Transverse colon (tissue), 4 donors: ENCODE measurements around the gene SMG5. TPM values are rescaled to one million over a fixed set of nuclear protein-coding genes. Genes with fewer than 3 reads are reported as not detected.
"Not testable (repeated sequence)": the region's sequence is repeated elsewhere in the genome, so short reads cannot be mapped to it uniquely, and the experiment has no call there.

Experiments
- DNase-seq: peaks from one replicate; pipeline ENCODE4 v3.0.0-alpha.2; 2019
- H3K27ac ChIP-seq, 4 donors: fragments of 200-600 bp; sonication (generic); 2 replicates each; pipeline ENCODE4 v1.5.1; 2016 to 2018; ENCODE audit warnings: inconsistent platforms in 4 of 4
- H3K27me3 ChIP-seq: fragments of 200-600 bp; sonication (generic); 2 replicates; pipeline ENCODE4 v1.5.1; 2017; ENCODE audit warnings: inconsistent platforms
- H3K36me3 ChIP-seq, 4 donors: fragments of 200-600 bp; sonication (generic); 2 replicates each; pipeline ENCODE4 v1.5.1; 2017 to 2019; ENCODE audit warnings: inconsistent platforms in 4 of 4
- H3K4me1 ChIP-seq, 4 donors: fragments of 200-600 bp; sonication (generic); 2 replicates each; pipeline ENCODE4 v1.5.1; 2017 to 2020; ENCODE audit warnings: inconsistent platforms in 4 of 4
- H3K4me3 ChIP-seq, 4 donors: fragments of 200-600 bp; sonication (generic); 1 replicate in 1 of 4; 2 replicates in 3 of 4; pipeline versions ENCODE4 v1.5.1 to v1.6.1; 2017 to 2019; ENCODE audit warnings: inconsistent platforms in 4 of 4
- H3K9me3 ChIP-seq, 2 donors: fragments of 200-600 bp; sonication (generic); 2 replicates each; pipeline ENCODE4 v1.5.1; 2017 to 2019; ENCODE audit warnings: inconsistent platforms in 2 of 2
- CTCF ChIP-seq, 5 experiments: fragments of 200-600 bp in 3 of 5; fragments of 450-650 bp in 2 of 5; sonication (generic) in 3 of 5; IDR thresholded peaks; 1 replicate in 2 of 5; 2 replicates in 3 of 5; pipeline ENCODE4 v1.5.1; 2016 to 2017; ENCODE audit warnings: antibody characterized with exemption in 5 of 5, inconsistent platforms in 3 of 5, mild to moderate bottlenecking in 2 of 5, moderate library complexity in 1 of 5
- EP300 ChIP-seq: sonication (generic); formaldehyde crosslinking; IDR thresholded peaks from one replicate; pipeline ENCODE4 v1.6.1; 2017; ENCODE audit warnings: antibody characterized with exemption, low read depth
- POLR2A ChIP-seq: fragments of 450-650 bp; IDR thresholded peaks from one replicate; pipeline ENCODE4 v1.6.1; 2016; ENCODE audit warnings: antibody characterized with exemption, mild to moderate bottlenecking, moderate library complexity
- POLR2AphosphoS5 ChIP-seq, 3 donors: sonication (generic); formaldehyde crosslinking; IDR thresholded peaks; one replicate each; pipeline ENCODE4 v1.6.1; 2016; ENCODE audit warnings: antibody characterized with exemption in 3 of 3
- WGBS, 2 donors: methylation state at CpG; one replicate each; pipeline ENCODE4 v1.1.5; 2018; ENCODE audit warnings: low coverage in 1 of 2; 5-methylcytosine and 5-hydroxymethylcytosine counted together
- in situ Hi-C, 4 donors: fragments of 200-750 bp; cut with MboI; loops; one replicate each; pipeline versions ENCODE4 v1.15.0 to v1.15.1; 2017; ENCODE audit warnings: low sequenced_read_pairs in 3 of 4, low pct_ligation_motif_present in 1 of 4, low pct_unique_long_range_greater_than_20kb in 1 of 4
- intact Hi-C: fragments of 100-400 bp; cut with DNase I; formaldehyde crosslinking; loops from one replicate; pipeline ENCODE4 v1.15.1; 2023; ENCODE audit warnings: low total_unique reads
- total RNA-seq, 4 donors: library from RNA; depleted of rRNA; stranded (reverse); fragments of >200 nt; gene quantifications; one replicate each; pipeline ENCODE4 v1.1.0, GENCODE V29; 2016

Gene SMG5
- total RNA-seq, 4 donors from 2014 or later = 72.1 to 134 (median 102) TPM

GRCh38 chr1:156221986-156222692 lies 60.5 kb downstream of the SMG5 start:
- in situ Hi-C loops (loop anchor here in 3 of 4 donors (5.0 to 25.0 kb wide), 4 partner anchors 75 to 135 kb away; partner anchors contain the start of gene MEX3A (in 1 of the 3)), intact Hi-C loops (no loop called here)
- H3K36me3 ChIP-seq = peaks cover 0 to 30% (median 4%) of the 10 kb centered on the region in 4 donors
- H3K9me3 ChIP-seq = no peaks in the 10 kb centered on the region
- H3K27ac ChIP-seq = no peak overlapping the region
- H3K4me3 ChIP-seq = no peak overlapping the region
- no peaks in the 10 kb centered on the region for H3K27me3 ChIP-seq
- no peak for DNase-seq
- 91% methylated on average over 13 of the region's 13 CpGs; no CpG with 5 or more reads in 1 of the 2 donors for WGBS, 2 donors
- no peak for TF ChIP-seq POLR2A
- TF ChIP-seq EP300 = no peak
- TF ChIP-seq CTCF (IDR thresholded peaks at IDR 0.05) = no peak
- TF ChIP-seq POLR2AphosphoS5 (IDR thresholded peaks at IDR 0.05) = no peak
- H3K4me1 ChIP-seq = peaks cover 3 to 18% (median 10%) of the 10 kb centered on the region in 4 donors

GRCh38 chr1:156220226-156220625 lies 62.4 kb downstream of the SMG5 start:
- Histone ChIP-seq H3K27me3 (no peaks in the 10 kb centered on the region), H3K4me1 (peaks cover 2 to 13% (median 8%) of the 10 kb centered on the region in 4 donors), H3K4me3 (no peak overlapping the region), H3K27ac (no peak overlapping the region), H3K9me3 (no peaks in the 10 kb centered on the region), H3K36me3 (peaks cover 0 to 25% (median 4%) of the 10 kb centered on the region in 4 donors)
- in situ Hi-C loops = loop anchor here in 3 of 4 donors (5.0 to 25.0 kb wide), 4 partner anchors 73 to 133 kb away; partner anchors contain the start of gene MEX3A (in 1 of the 3)
- TF ChIP-seq POLR2A (no peak), EP300 (no peak), POLR2AphosphoS5 (IDR thresholded peaks at IDR 0.05) (no peak), CTCF (IDR thresholded peaks at IDR 0.05) (no peak)
- intact Hi-C loops = no loop called here
- DNase-seq = no peak
- 93 to 97% methylated on average over 5 to 9 of the region's 9 CpGs for WGBS, 2 donors

GRCh38 chr1:156217871-156218270 lies 64.8 kb downstream of the SMG5 start:
- Histone ChIP-seq H3K4me1 (peaks cover 10 to 26% (median 20%) of the 10 kb centered on the region in 4 donors), H3K27ac (peak overlapping the region in 3 of 4 donors; percentile 5 to 29 (median 5)), H3K4me3 (no peak overlapping the region), H3K27me3 (no peaks in the 10 kb centered on the region), H3K9me3 (no peaks in the 10 kb centered on the region), H3K36me3 (peaks cover 0 to 18% (median 4%) of the 10 kb centered on the region in 4 donors)
- WGBS, 2 donors = 64 to 67% methylated on average over 1 to 2 of the region's 2 CpGs
- in situ Hi-C loops = loop anchor here in 1 of 4 donors (25.0 kb wide), 1 partner anchor 131 kb away; the partner anchor contains the start of gene MEX3A
- TF ChIP-seq EP300 (no peak), CTCF (IDR thresholded peaks at IDR 0.05) (no peak), POLR2AphosphoS5 (IDR thresholded peaks at IDR 0.05) (no peak), POLR2A (no peak)
- no peak for DNase-seq
- intact Hi-C loops = no loop called here

DNA sequence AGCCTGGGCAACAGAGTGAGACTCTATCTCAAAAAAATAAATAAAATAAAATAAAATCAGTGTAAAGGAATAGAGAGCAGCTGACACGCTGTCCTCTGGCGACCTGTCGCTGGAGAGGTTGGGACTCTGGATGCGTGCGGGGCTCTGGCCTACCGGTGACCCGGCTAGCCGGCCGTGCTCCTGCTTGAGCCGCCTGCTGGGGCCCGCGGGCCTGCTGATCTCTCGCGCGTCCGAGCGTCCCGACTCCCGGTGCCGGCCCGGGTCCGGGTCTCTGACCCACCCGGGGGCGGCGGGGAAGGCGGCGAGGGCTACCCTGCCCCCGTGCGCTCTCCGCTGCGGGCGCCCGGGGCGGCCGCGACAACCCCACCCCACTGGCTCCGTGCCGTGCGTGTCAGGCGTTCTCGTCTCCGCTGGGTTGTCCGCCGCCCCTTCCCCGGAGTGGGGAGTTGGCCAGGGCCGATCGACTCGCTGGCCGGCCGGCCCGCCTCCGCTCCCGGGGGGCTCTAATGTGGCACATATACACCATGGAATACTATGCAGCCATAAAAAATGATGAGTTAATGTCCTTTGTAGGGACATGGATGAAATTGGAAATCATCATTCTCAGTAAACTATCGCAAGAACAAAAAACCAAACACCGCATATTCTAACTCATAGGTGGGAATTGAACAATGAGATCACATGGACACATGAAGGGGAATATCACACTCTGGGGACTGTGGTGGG lies 66.1 kb downstream of the SMG5 start:
- H3K4me3 ChIP-seq, DNase-seq, H3K27ac ChIP-seq, H3K36me3 ChIP-seq, H3K27me3 ChIP-seq, intact Hi-C loops, H3K9me3 ChIP-seq: not testable (repeated sequence)
- in situ Hi-C loops = loop anchor here in 1 of 4 donors (25.0 kb wide), 1 partner anchor 129 kb away; the partner anchor contains the start of gene MEX3A
- WGBS, 2 donors = 97 to 98% methylated on average over 18 to 55 of the region's 55 CpGs
- peaks cover 15 to 30% (median 22%) of the 10 kb centered on the region in 4 donors for H3K4me1 ChIP-seq
